Astrocyte of the spinal cord (primary cell): ENCODE data around the gene TOM1L2.
A peak's percentile ranks its signal among the peaks of the same experiment; 100 is the strongest.

ENCODE experiments used
- DNase-seq: peaks from one replicate; pipeline ENCODE4 v3.0.0; 2011; ENCODE audit warnings: low read depth, low spot score
- H3K4me3 ChIP-seq: 2 replicates; pipeline ENCODE4 v1.5.1; 2011; ENCODE audit warnings: low read depth, mild to moderate bottlenecking, low read length, moderate library complexity
- CTCF ChIP-seq: IDR thresholded peaks from 2 replicates; pipeline ENCODE4 v1.5.1; 2012; ENCODE audit warnings: low read depth, mild to moderate bottlenecking, low read length, inconsistent platforms
- in situ Hi-C: cut with HindIII; loops from 2 replicates; pipeline ENCODE4 v1.10.0; 2017; ENCODE audit warnings: low sequenced_read_pairs

TOM1L2 gene

GRCh38 chr17:17989618-17990017, 17.4 kb upstream of the TOM1L2 start:
- in situ Hi-C loops = no loop called here
- TF ChIP-seq CTCF = no peak
- H3K4me3 ChIP-seq = no peak overlapping the region
- no peak for DNase-seq

GRCh38 chr17:17989081-17989480, 16.9 kb upstream of the TOM1L2 start:
- no peak for DNase-seq
- no peak for TF ChIP-seq CTCF
- in situ Hi-C loops = no loop called here
- H3K4me3 ChIP-seq = no peak overlapping the region

GRCh38 chr17:17988427-17988945, 16.3 kb upstream of the TOM1L2 start:
- in situ Hi-C loops = no loop called here
- no peak for TF ChIP-seq CTCF
- DNase-seq = no peak

DNA sequence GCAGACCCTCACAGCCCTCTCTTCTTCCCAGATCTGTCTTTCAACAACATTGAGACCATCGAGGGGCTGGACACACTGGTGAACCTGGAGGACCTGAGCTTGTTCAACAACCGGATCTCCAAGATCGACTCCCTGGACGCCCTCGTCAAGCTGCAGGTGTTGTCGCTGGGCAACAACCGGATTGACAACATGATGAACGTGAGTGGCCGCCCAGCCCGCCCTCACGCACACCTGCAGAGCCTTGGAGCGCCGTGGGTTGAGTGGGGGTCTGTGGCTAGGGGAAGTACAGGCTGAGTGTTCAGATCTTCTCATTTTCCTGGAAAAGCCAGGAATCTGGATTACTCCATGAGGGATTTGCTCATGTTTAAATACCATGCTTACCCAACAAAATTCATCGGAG, 15.7 kb upstream of the TOM1L2 start:
- H3K4me3 ChIP-seq = no peak overlapping the region
- in situ Hi-C loops = no loop called here
- DNase-seq = no peak
- no peak for TF ChIP-seq CTCF

More at GRCh38 chr17:17988427-17988945, 16.3 kb upstream of the TOM1L2 start:
- H3K4me3 ChIP-seq = no peak overlapping the region

- no peak for DNase-seq
- H3K4me3 ChIP-seq = no peak overlapping the region
- TF ChIP-seq CTCF = no peak
- in situ Hi-C loops = no loop called here
These were observed 15.1 kb upstream of the TOM1L2 start for GRCh38 chr17:17987187-17987896.

GRCh38 chr17:17985555-17985954, 13.4 kb upstream of the TOM1L2 start:
- in situ Hi-C loops = no loop called here
- H3K4me3 ChIP-seq = no peak overlapping the region
- no peak for DNase-seq
- peak; percentile 43 for TF ChIP-seq CTCF
